Measurements from ENCODE around the gene PRKCI.
"Not testable (repeated sequence)": the region's sequence is repeated elsewhere in the genome, so short reads cannot be mapped to it uniquely, and the experiment has no call there.

PRKCI gene

DNA sequence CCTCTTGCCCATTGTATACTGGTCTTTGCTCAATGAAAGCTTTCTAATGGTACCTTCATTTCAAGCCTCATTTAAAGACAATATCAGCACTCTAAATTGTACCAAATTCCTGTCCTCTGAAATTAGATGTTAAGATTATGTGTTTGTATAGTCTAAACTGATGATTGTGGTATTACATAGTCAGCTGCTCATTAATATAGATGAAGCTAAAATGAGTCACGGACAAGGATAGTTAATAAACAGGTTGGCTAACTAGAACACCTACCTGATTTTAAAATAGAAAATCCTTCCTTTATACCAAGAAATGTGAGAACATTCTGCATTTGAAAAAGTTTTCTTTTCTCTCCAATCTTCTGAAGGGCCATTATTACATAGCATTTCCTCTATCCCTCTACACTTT is 2.9 kb downstream of the PRKCI start:
- DNase-seq = no peak

DNA sequence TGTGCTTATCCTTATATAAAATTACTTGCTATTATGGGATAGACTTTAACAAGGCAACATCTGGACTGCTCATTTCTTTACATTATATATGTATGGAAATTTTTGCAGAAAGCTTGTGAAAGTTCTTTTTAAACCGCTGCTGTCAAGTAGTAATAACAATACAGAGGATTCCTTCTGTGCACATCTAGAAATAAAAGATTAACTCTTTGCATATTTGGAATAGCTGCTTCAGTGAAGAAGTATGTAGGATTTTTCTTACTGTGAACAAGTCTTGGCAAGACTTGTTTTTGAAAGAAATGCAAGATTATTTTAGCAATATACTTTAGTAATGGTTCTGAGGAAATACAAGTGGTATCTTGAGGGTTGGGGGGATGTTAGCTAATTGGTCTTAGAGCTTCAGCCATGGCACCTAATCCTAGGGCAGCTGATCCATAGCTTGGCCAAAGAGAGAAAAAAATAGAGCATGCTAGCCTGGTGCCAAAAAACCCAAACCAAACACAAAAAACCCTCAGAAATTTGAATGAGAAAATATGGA is 4.3 kb downstream of the PRKCI start:
- no peak for DNase-seq

- no peak for DNase-seq
Observed at GRCh38 chr3:170228093-170228766, 6.0 kb downstream of the PRKCI start.

- no peak for DNase-seq
Observed at GRCh38 chr3:170232266-170232665, 10.0 kb downstream of the PRKCI start.

DNA sequence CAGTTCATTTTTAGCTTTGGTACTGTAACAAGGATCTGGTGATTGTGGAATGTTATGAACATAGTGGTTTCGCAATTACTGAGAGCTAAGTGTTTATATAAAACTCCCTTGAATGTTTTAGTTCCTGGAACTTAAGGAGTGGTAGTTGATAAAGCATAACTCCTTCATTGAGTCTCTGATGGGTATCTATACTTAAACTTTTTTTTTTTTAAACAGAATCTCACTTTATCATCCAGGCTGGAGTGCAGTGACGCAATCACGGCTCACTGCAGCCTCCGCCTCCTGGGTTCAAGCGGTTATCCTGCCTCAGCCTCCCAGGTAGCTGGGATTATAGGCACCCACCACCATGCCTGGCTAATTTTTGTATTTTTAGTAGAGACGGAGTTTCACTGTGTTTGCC is 11.3 kb downstream of the PRKCI start:
- no peak for DNase-seq

- DNase-seq = no peak
Observed at GRCh38 chr3:170240142-170240541, 17.9 kb downstream of the PRKCI start.

GRCh38 chr3:170240671-170241070 is 18.4 kb downstream of the PRKCI start:
- no peak for DNase-seq

DNA sequence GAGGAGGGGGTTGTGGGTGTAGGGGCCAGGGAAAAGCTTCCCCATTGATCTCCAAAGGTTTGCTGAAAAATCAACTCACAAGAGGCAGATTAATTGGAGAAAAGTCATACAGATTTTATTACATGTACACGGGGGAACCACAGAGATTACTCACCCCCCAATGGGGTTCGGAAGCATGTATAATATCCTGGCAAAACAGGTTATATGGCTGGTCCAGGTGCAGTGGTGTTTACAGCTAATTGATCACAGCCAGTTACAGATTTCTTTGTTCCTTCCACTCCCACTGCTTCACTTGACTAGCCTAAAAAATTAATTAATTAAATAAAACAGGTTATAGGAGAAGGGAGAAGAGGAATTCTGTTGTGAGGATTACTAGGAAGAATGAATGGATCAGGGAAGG is 22.4 kb downstream of the PRKCI start:
- no peak for DNase-seq

DNA sequence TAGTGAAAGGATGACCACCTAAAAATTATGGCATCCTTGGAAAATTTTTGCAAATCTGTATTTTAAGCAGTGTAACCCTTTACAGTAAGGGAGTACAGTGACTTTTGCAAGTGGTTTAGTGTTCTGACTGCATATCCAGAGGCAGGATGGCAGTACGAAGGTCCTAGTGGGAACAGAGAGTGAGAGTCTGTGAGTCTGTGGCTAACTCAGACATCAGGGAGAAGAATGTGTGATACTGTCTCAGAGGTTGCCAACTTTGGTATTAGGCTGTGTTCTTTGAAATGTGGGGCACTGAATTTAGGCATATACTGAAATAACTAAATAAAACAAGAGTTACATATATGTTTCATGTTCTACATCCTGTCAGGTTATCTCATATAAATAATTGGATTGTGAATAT is 25.7 kb downstream of the PRKCI start:
- DNase-seq = no peak

- no peak for DNase-seq
Observed at GRCh38 chr3:170256597-170256996, 34.4 kb downstream of the PRKCI start.

- no peak for DNase-seq
Observed at GRCh38 chr3:170257145-170257544, 34.9 kb downstream of the PRKCI start.

- DNase-seq = no peak
Observed at GRCh38 chr3:170258105-170258487, 35.9 kb downstream of the PRKCI start.

DNA sequence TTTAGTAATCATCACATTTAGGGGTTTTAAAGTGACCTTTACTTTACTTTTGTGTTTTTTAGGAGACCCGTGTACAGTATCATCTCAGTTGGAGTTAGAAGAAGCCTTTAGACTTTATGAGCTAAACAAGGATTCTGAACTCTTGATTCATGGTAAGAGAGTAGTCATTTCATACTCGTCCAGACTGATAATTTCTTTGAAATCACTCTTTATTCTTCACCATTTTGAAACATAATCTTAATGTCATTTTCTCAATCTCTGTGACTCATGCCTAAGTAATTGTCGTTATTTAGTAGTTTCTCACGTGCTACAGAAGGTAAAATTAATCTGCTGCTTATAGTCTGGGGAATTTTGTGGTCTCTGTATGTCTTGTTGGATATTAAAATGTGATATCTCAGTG is 37.7 kb downstream of the PRKCI start:
- no peak for DNase-seq

DNA sequence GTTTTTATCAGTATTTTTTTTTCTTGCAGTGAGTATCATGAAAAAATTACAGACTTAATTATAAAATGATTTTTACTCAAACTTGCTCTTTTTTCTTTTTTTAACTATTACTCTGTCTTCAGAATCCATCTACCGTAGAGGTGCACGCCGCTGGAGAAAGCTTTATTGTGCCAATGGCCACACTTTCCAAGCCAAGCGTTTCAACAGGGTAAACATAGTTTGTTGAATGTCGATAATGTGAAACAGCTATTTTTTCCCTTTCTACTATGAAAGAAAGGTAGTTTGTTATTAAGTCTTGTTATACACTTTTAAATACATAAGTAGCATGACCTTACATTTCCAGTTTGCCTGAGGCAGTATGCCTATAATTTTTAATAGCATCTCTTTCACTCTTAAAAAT is 45.6 kb downstream of the PRKCI start:
- DNase-seq = no peak

- not testable (repeated sequence) for DNase-seq
Observed at GRCh38 chr3:170269673-170270254, 47.5 kb downstream of the PRKCI start.

GRCh38 chr3:170270282-170270881 is 48.2 kb downstream of the PRKCI start:
- DNase-seq = no peak

GRCh38 chr3:170274641-170275040 is 52.4 kb downstream of the PRKCI start:
- no peak for DNase-seq

DNA sequence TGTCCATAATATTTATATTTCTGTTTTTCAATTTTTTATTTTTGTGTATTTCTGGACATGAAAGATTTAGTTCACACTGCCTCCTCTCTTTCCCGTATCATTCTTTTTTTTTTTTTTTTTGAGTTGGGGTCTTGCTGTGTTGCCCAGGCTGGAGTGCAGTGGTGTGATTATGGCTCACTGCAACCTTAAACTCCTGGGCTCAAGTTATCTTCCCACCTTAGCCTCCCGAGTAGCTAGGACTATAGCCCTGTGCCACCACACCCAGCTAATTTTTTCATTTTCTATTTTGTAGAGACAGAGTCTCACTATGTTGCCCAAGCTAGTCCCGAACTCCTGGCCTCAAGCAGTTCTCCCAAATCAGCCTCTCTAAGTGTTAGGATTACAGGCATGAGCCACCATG is 53.6 kb downstream of the PRKCI start:
- DNase-seq = no peak

DNA sequence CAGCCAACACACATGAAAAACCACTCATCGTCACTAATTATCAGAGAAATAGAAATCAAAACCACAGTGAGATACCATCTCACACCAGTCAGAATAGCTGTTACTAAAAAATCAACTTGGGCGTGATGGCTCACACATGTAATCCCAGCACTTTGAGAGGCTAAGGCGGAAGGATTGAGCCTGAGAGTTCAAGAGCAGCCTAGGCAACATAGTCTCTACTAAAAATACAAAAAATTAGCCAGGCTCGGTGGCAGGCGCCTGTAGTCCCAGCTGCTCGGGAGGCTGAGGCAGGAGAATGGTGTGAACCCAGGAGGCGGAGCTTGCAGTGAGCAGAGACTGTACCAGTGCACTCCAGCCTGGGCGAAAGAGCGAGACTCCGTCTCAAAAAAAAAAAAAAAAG is 55.1 kb downstream of the PRKCI start:
- DNase-seq = not testable (repeated sequence)

DNA sequence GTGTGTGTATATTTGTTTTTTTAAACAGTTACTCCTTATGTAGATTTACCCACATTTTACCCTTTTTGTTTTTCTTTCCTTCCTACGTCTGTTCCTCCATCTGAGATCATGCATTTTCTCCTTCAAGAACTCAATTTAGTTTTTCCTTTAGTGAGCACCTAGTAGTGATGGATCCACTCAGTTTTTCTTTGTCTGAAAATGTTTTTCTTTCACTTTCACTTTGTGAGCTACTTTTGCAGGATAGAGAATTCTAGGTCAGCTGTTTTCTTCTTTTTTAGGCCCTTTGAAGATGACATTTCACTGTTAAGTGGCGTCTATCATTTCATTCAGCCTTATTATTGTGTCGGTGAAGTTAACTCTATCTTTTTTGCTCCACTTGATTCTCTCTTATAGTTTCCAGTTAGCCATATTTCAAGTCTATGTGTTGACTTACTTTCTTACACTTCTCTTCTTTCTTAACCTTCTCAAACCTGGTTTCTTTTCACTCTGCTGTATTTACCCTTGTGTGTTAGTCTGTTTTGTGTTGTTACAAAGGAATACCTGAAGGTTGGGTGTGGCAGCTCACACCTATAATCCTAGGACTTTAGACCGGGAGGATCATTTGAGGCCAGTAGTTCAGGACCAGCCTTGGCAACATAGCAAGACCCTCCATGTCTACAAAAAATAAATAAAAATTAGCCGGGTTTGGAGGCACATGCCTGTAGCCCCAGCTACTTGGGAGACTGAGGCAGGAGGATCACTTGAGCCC is 55.8 kb downstream of the PRKCI start:
- no peak for DNase-seq

GRCh38 chr3:170278627-170279026 is 56.4 kb downstream of the PRKCI start:
- no peak for DNase-seq

- no peak for DNase-seq
Observed at GRCh38 chr3:170290194-170290593, 68.0 kb downstream of the PRKCI start.

- no peak for DNase-seq
Observed at GRCh38 chr3:170295586-170295985, 73.4 kb downstream of the PRKCI start.

DNA sequence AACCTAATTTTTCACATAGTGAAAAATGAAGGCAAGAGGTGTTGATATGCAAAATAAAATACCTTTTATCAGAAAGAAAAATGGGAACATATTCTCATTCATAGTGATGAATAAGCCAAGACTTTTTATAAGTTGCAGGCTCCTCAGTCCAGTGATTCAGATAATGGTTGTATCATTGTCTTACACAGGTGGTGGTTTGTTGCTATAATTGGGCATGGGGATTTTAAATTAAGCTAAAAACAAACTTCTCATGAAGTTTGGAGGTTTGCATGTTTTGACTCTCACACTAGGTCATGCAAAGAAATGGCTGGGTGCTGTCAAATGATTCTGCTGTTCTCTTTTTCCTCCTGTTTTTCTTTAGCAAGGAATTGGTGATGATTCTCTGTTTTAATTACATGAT is 74.5 kb downstream of the PRKCI start:
- no peak for DNase-seq

All from activated CD4-positive, alpha-beta T cell treated with anti-CD3 and anti-CD28 coated beads for 4 hours (primary cell).